ENCODE data around the gene DCUN1D3. TPM values are rescaled to one million over a fixed set of nuclear protein-coding genes. Genes with fewer than 3 reads are reported as not detected.
"Not testable (repeated sequence)": the region's sequence is repeated elsewhere in the genome, so short reads cannot be mapped to it uniquely, and the experiment has no call there.

The DCUN1D3 gene
- polyA plus RNA-seq (ENCODE audit: low read depth in 6 of 6): 1 to 10 TPM in 1 of 6 donors, under 1 TPM in 4, not detected in 1; 0.38 to 1.1 (median 0.52) TPM

- Mint-ChIP-seq H3K4me3 (peak within 1 kb of the TSS; percentile 94 to 100 (median 98)), H3K27ac (peak within 1 kb of the TSS; percentile 97 to 100 (median 99)), H3K9me3 (peaks cover 0 to 4% (median 0%) of the 10 kb centered on the region in 7 donors), H3K27me3 (no peaks in the 10 kb centered on the region), H3K4me1 (peaks cover 61 to 71% (median 63%) of the 10 kb centered on the region in 3 donors), H3K36me3 (no peaks in the 10 kb centered on the region)
- ATAC-seq (ENCODE audit: low read depth in 2 of 2): peak; percentile 65
- DNase-seq: peak; percentile 76
Measured at GRCh38 chr16:20900299-20901067, at the start of gene DCUN1D3, which contains the start of gene LYRM1. DCUN1D3 (minus strand) TSS chr16:20900358; CDS start chr16:20862538, 37,820 bp downstream. LYRM1 (plus strand) TSS chr16:20900771; CDS start chr16:20915556, 14,785 bp downstream.

- H3K36me3 Mint-ChIP-seq: no peaks in the 10 kb centered on the region
Measured at GRCh38 chr16:20949660-20950059, 49.5 kb upstream of the DCUN1D3 start.

GRCh38 chr16:20948444-20948843, 48.3 kb upstream of the DCUN1D3 start:
- Mint-ChIP-seq H3K4me1 (no peaks in the 10 kb centered on the region), H3K27ac (no peak overlapping the region), H3K36me3 (no peaks in the 10 kb centered on the region), H3K4me3 (no peak overlapping the region), H3K27me3 (peaks cover 0 to 11% (median 0%) of the 10 kb centered on the region in 3 donors), H3K9me3 (no peaks in the 10 kb centered on the region)
- DNase-seq (no peak), ATAC-seq (ENCODE audit: low read depth in 2 of 2) (no peak)

More at GRCh38 chr16:20949660-20950059, 49.5 kb upstream of the DCUN1D3 start:
- ATAC-seq (ENCODE audit: low read depth in 2 of 2) (no peak), DNase-seq (no peak)
- Mint-ChIP-seq H3K27me3 (peaks cover 0 to 11% (median 0%) of the 10 kb centered on the region in 3 donors), H3K4me3 (no peak overlapping the region), H3K4me1 (peaks cover 0 to 3% (median 0%) of the 10 kb centered on the region in 3 donors), H3K27ac (no peak overlapping the region), H3K9me3 (no peaks in the 10 kb centered on the region)

GRCh38 chr16:20946015-20946629, 46.0 kb upstream of the DCUN1D3 start:
- ATAC-seq (ENCODE audit: low read depth in 2 of 2): no peak
- no peaks in the 10 kb centered on the region for H3K36me3 Mint-ChIP-seq
- H3K4me3 Mint-ChIP-seq: no peak overlapping the region
- no peak for DNase-seq
- H3K27me3 Mint-ChIP-seq: peaks cover 0 to 7% (median 0%) of the 10 kb centered on the region in 3 donors
- H3K4me1 Mint-ChIP-seq: peaks cover 2 to 4% (median 3%) of the 10 kb centered on the region in 3 donors
- H3K27ac Mint-ChIP-seq: no peak overlapping the region
- no peaks in the 10 kb centered on the region for H3K9me3 Mint-ChIP-seq

- not testable (repeated sequence) for H3K27me3 Mint-ChIP-seq; H3K4me3 Mint-ChIP-seq; H3K9me3 Mint-ChIP-seq; H3K4me1 Mint-ChIP-seq; H3K27ac Mint-ChIP-seq; DNase-seq; H3K36me3 Mint-ChIP-seq; ATAC-seq (ENCODE audit: low read depth in 2 of 2)
Measured at GRCh38 chr16:20945575-20945875, 45.4 kb upstream of the DCUN1D3 start.

- no peaks in the 10 kb centered on the region for H3K9me3 Mint-ChIP-seq
- no peak overlapping the region for H3K27ac Mint-ChIP-seq
- no peak overlapping the region for H3K4me3 Mint-ChIP-seq
- H3K27me3 Mint-ChIP-seq: peaks cover 0 to 4% (median 0%) of the 10 kb centered on the region in 3 donors
- DNase-seq (no peak), ATAC-seq (ENCODE audit: low read depth in 2 of 2) (no peak)
- H3K36me3 Mint-ChIP-seq: no peaks in the 10 kb centered on the region
- peaks cover 2 to 6% (median 4%) of the 10 kb centered on the region in 3 donors for H3K4me1 Mint-ChIP-seq
Measured at GRCh38 chr16:20944861-20945574, 44.9 kb upstream of the DCUN1D3 start.

- Mint-ChIP-seq H3K27me3 (no peaks in the 10 kb centered on the region), H3K4me1 (peaks cover 2 to 6% (median 4%) of the 10 kb centered on the region in 3 donors), H3K27ac (no peak overlapping the region), H3K9me3 (no peaks in the 10 kb centered on the region), H3K36me3 (no peaks in the 10 kb centered on the region), H3K4me3 (no peak overlapping the region)
- no peak for ATAC-seq (ENCODE audit: low read depth in 2 of 2)
- DNase-seq: no peak
Measured at GRCh38 chr16:20942256-20942655, 42.1 kb upstream of the DCUN1D3 start.

GRCh38 chr16:20941636-20941926, 41.4 kb upstream of the DCUN1D3 start:
- no peaks in the 10 kb centered on the region for H3K36me3 Mint-ChIP-seq
- no peaks in the 10 kb centered on the region for H3K9me3 Mint-ChIP-seq
- no peak overlapping the region for H3K4me3 Mint-ChIP-seq
- no peak for ATAC-seq (ENCODE audit: low read depth in 2 of 2)
- H3K27me3 Mint-ChIP-seq: peaks cover 0 to 2% (median 0%) of the 10 kb centered on the region in 3 donors
- DNase-seq: no peak
- H3K27ac Mint-ChIP-seq: peak overlapping the region in 1 of 6 donors; percentile 12
- peaks cover 2 to 6% (median 4%) of the 10 kb centered on the region in 3 donors for H3K4me1 Mint-ChIP-seq

- Mint-ChIP-seq H3K4me1 (peaks cover 2 to 6% (median 4%) of the 10 kb centered on the region in 3 donors), H3K9me3 (no peaks in the 10 kb centered on the region), H3K36me3 (no peaks in the 10 kb centered on the region), H3K27me3 (peaks cover 0 to 6% (median 0%) of the 10 kb centered on the region in 3 donors), H3K27ac (peak overlapping the region in 3 of 6 donors; percentile 12 to 77 (median 62)), H3K4me3 (no peak overlapping the region)
- ATAC-seq (ENCODE audit: low read depth in 2 of 2) (no peak), DNase-seq (no peak)
Measured at GRCh38 chr16:20940871-20941635, 40.9 kb upstream of the DCUN1D3 start.

GRCh38 chr16:20939611-20940010, 39.5 kb upstream of the DCUN1D3 start:
- no peak for ATAC-seq (ENCODE audit: low read depth in 2 of 2)
- Mint-ChIP-seq H3K27ac (no peak overlapping the region), H3K27me3 (peaks cover 0 to 6% (median 0%) of the 10 kb centered on the region in 3 donors)

GRCh38 chr16:20938426-20938825, 38.3 kb upstream of the DCUN1D3 start:
- no peak for DNase-seq
- Mint-ChIP-seq H3K4me3 (no peak overlapping the region), H3K36me3 (no peaks in the 10 kb centered on the region), H3K27ac (peak overlapping the region in 1 of 6 donors; percentile 19), H3K9me3 (no peaks in the 10 kb centered on the region), H3K27me3 (peaks cover 0 to 6% (median 0%) of the 10 kb centered on the region in 3 donors), H3K4me1 (peaks cover 2 to 6% (median 4%) of the 10 kb centered on the region in 3 donors)
- ATAC-seq (ENCODE audit: low read depth in 2 of 2): no peak

More at GRCh38 chr16:20939611-20940010, 39.5 kb upstream of the DCUN1D3 start:
- DNase-seq: no peak
- H3K4me3 Mint-ChIP-seq: no peak overlapping the region
- H3K36me3 Mint-ChIP-seq: no peaks in the 10 kb centered on the region
- peaks cover 2 to 6% (median 4%) of the 10 kb centered on the region in 3 donors for H3K4me1 Mint-ChIP-seq
- no peaks in the 10 kb centered on the region for H3K9me3 Mint-ChIP-seq

- H3K36me3 Mint-ChIP-seq: no peaks in the 10 kb centered on the region
- no peak overlapping the region for H3K4me3 Mint-ChIP-seq
- DNase-seq: no peak
- no peaks in the 10 kb centered on the region for H3K9me3 Mint-ChIP-seq
- peaks cover 2 to 6% (median 4%) of the 10 kb centered on the region in 3 donors for H3K4me1 Mint-ChIP-seq
- ATAC-seq (ENCODE audit: low read depth in 2 of 2): no peak
- peaks cover 0 to 6% (median 0%) of the 10 kb centered on the region in 3 donors for H3K27me3 Mint-ChIP-seq
- no peak overlapping the region for H3K27ac Mint-ChIP-seq
Measured at GRCh38 chr16:20937736-20938135, 37.6 kb upstream of the DCUN1D3 start.

- ATAC-seq (ENCODE audit: low read depth in 2 of 2) (no peak), DNase-seq (no peak)
- no peaks in the 10 kb centered on the region for H3K4me1 Mint-ChIP-seq
- H3K27me3 Mint-ChIP-seq: peaks cover 0 to 6% (median 0%) of the 10 kb centered on the region in 3 donors
- H3K36me3 Mint-ChIP-seq: no peaks in the 10 kb centered on the region
- H3K4me3 Mint-ChIP-seq: no peak overlapping the region
- H3K27ac Mint-ChIP-seq: no peak overlapping the region
- no peaks in the 10 kb centered on the region for H3K9me3 Mint-ChIP-seq
Measured at GRCh38 chr16:20933589-20933988, 33.4 kb upstream of the DCUN1D3 start.

Measured in naive B cell (primary cell).